Naive thymus-derived CD8-positive, alpha-beta T cell (primary cell): ENCODE measurements around the gene CTSZ. TPM values are rescaled to one million over a fixed set of nuclear protein-coding genes. Genes with fewer than 3 reads are reported as not detected.
"Not testable (repeated sequence)": the region's sequence is repeated elsewhere in the genome, so short reads cannot be mapped to it uniquely, and the experiment has no call there.

Experiments
- ATAC-seq, 2 donors: fragments of 150-1000 bp; cut with Tn5 transposase in 1 of 2; sonication (Bioruptor Pico), chemical (Tn5 transposase) in 1 of 2; 1 replicate in 1 of 2; 2 replicates in 1 of 2; pipeline ENCODE4 v1.10.0; 2021; ENCODE audit warnings: mild to moderate bottlenecking in 2 of 2, moderate library complexity in 2 of 2
- POLR2A ChIA-PET: fragments of 350-600 bp; sonication (Branson Sonifier 250); formaldehyde crosslinking; loops from one replicate; lab custom pipeline; 2021; ENCODE audit warnings: antibody characterized with exemption; lab: Charles Lee
- DNase-seq, 10 donors: peaks; one replicate each; pipeline versions ENCODE4 v3.0.0 to v3.0.0-alpha.2; 2020 to 2022
- H3K27ac Mint-ChIP-seq, 10 donors: one replicate each; pipeline ENCODE4 v1.8.0; 2020 to 2022; ENCODE audit warnings: mild to moderate bottlenecking in 10 of 10, mixed read lengths in 10 of 10, moderate library complexity in 4 of 10, inconsistent platforms in 1 of 10
- H3K27me3 Mint-ChIP-seq, 5 donors: one replicate each; pipeline ENCODE4 v1.8.0; 2021 to 2022; ENCODE audit warnings: mixed read lengths in 5 of 5
- H3K36me3 Mint-ChIP-seq, 3 donors: one replicate each; pipeline ENCODE4 v1.8.0; 2020 to 2022; ENCODE audit warnings: mixed read lengths in 3 of 3, mild to moderate bottlenecking in 2 of 3, inconsistent platforms in 1 of 3
- H3K4me1 Mint-ChIP-seq, 4 donors: one replicate each; pipeline ENCODE4 v1.8.0; 2021 to 2022; ENCODE audit warnings: mixed read lengths in 4 of 4
- H3K4me3 Mint-ChIP-seq, 10 donors: one replicate each; pipeline ENCODE4 v1.8.0; 2020 to 2022; ENCODE audit warnings: mild to moderate bottlenecking in 10 of 10, mixed read lengths in 10 of 10, moderate library complexity in 6 of 10, inconsistent platforms in 1 of 10
- H3K9me3 Mint-ChIP-seq, 9 donors: one replicate each; pipeline ENCODE4 v1.8.0; 2020 to 2022; ENCODE audit warnings: mixed read lengths in 9 of 9, mild to moderate bottlenecking in 3 of 9, inconsistent platforms in 1 of 9, moderate library complexity in 1 of 9
- polyA plus RNA-seq, 3 donors: library from polyadenylated mRNA; unstranded; fragments of 300-500 nt; fragmentation: Illumina TruSeq; gene quantifications; one replicate each; pipeline ENCODE4 v1.2.3, GENCODE V29; 2021
- total RNA-seq, 8 experiments: library from RNA in 2 of 8; stranded (reverse) in 2 of 8; gene quantifications; one replicate each; pipeline ENCODE4 v1.2.3 and lab custom pipeline; 2021 to 2026

Gene CTSZ
- total and polyA plus RNA-seq, 5 experiments from 2014 or later = 0.60 to 19.1 (median 2.9) TPM

DNA sequence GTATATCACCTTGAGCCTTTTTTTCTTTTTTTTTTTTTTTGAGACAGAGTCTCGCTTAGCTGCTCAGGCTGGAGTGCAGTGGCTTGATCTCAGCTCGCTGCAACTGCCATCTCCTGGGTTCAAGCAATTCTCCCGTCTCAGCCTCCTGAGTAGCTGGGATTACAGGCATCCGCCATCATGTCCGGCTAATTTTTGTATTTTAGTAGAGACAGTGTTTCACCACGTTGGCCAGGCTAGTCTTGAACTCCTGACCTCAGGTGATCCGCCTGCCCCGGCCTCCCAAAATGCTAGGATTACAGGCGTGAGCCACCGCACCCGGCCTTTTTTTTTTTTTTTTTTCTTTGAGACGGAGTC is 24.0 kb downstream of the CTSZ start:
- peaks cover 25 to 49% (median 34%) of the 10 kb centered on the region in 4 donors for H3K4me1 Mint-ChIP-seq
- H3K9me3 Mint-ChIP-seq = not testable (repeated sequence)
- POLR2A ChIA-PET = interaction anchor here (0.7 to 2.8 kb wide), 8 partner anchors 32 to 434 kb away, joined by 3 to 40 read pairs (median 4); partner anchors contain the start of gene ATP5F1E

DNA sequence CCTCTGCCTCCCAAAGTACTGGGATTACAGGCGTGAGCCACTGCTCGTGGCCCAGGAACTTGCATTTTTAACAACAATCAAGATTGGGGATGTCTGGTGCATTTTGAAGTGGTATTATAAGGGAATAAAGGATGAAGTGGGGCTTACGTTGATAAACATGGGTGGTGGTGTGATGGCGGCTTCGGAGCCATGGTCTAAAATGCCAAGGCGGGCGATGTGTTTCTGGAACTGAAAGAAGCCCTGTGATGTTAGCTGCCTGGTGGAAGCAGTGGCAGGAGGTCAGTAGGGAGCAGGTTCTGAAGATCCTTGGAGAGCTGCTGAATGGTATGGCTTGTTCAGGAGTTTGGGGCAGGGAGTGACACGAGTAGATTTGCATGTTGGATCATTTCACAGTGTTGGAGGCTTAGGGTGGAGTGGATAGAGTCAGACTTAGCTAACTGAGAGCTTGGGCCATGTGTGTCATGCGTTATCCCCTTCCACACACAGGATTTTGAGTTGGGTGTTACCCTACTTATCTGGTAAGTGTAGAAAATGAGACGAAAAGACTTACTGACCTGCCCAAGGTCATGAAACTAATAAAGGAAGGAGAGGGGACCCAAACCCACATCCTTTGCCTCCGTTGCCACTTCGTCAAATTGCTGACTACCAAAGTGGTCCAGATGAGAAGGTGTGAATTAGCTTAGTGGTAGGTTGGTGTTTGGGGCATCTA is 24.5 kb downstream of the CTSZ start:
- POLR2A ChIA-PET = interaction anchor here (0.6 to 2.8 kb wide), 13 partner anchors 10 to 332 kb away, joined by 3 to 40 read pairs (median 6); partner anchors contain the start of genes ATP5F1E and PRELID3B
- Mint-ChIP-seq H3K27ac (peak overlapping the region; percentile 67 to 94 (median 90)), H3K27me3 (peaks cover 0 to 1% (median 0%) of the 10 kb centered on the region in 5 donors), H3K36me3 (peaks cover 0 to 20% (median 6%) of the 10 kb centered on the region in 3 donors), H3K4me1 (peaks cover 22 to 47% (median 34%) of the 10 kb centered on the region in 4 donors), H3K4me3 (peak overlapping the region; percentile 54 to 95 (median 90)), H3K9me3 (peaks cover 0 to 5% (median 0%) of the 10 kb centered on the region in 9 donors)
- DNase-seq (peak in 2 of 10 donors; percentile 6 to 46), ATAC-seq (no peak)

More for the DNA sequence above, 24.0 kb downstream of the CTSZ start:
- DNase-seq, H3K27me3 Mint-ChIP-seq, ATAC-seq: not testable (repeated sequence)
- H3K4me3 Mint-ChIP-seq = peak overlapping the region in 7 of 10 donors; percentile 10 to 95 (median 86)
- peak overlapping the region in 6 of 10 donors; percentile 67 to 94 (median 90) for H3K27ac Mint-ChIP-seq
- peaks cover 0 to 25% (median 10%) of the 10 kb centered on the region in 3 donors for H3K36me3 Mint-ChIP-seq

DNA sequence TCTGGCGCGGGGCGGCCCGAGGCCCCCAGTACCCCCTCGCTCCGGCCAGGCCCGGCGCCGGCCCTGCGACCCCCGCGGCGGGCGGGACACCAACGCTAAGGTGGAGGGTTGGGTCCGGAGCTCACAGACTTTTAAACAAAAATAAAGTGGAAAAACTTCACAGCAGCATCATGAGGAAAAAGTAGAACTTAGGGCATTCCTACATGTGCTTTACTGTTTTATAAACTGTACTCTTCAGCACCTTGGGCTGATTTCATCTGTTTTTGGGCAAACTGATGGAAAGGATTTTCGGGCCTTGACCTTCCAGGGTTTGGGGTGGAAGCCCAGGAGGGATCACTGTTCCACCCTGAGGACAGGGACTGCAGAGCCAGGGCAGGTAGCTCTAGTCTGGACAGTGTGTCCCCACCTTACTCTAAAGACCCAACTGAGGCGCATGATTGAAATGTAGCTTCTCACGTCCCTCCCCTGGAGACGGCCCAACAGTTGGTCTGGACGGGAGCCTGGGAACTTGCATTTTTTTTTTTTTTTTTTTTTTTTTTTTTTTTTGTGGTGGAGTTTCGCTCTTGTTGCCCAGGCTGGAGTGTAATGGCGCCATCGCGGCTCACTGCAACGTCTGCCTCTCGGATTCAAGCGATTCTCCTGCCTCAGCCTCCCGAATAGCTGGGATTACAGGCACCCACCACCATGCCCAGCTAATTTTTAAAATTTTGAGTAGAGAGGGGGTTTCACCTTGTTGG is 25.3 kb downstream of the CTSZ start:
- Mint-ChIP-seq H3K36me3 (peaks cover 0 to 12% (median 4%) of the 10 kb centered on the region in 3 donors), H3K4me3 (peak overlapping the region; percentile 54 to 95 (median 92)), H3K9me3 (peaks cover 0 to 6% (median 2%) of the 10 kb centered on the region in 9 donors), H3K4me1 (peaks cover 22 to 47% (median 34%) of the 10 kb centered on the region in 4 donors), H3K27me3 (peaks cover 0 to 1% (median 0%) of the 10 kb centered on the region in 5 donors), H3K27ac (peak overlapping the region; percentile 53 to 95 (median 92))
- POLR2A ChIA-PET = interaction anchor here (0.5 to 2.5 kb wide), 14 partner anchors 11 to 332 kb away, joined by 3 to 40 read pairs (median 6); partner anchors contain the start of genes ATP5F1E and PRELID3B
- ATAC-seq (no peak), DNase-seq (peak in 3 of 10 donors; percentile 20 to 35 (median 23))

DNA sequence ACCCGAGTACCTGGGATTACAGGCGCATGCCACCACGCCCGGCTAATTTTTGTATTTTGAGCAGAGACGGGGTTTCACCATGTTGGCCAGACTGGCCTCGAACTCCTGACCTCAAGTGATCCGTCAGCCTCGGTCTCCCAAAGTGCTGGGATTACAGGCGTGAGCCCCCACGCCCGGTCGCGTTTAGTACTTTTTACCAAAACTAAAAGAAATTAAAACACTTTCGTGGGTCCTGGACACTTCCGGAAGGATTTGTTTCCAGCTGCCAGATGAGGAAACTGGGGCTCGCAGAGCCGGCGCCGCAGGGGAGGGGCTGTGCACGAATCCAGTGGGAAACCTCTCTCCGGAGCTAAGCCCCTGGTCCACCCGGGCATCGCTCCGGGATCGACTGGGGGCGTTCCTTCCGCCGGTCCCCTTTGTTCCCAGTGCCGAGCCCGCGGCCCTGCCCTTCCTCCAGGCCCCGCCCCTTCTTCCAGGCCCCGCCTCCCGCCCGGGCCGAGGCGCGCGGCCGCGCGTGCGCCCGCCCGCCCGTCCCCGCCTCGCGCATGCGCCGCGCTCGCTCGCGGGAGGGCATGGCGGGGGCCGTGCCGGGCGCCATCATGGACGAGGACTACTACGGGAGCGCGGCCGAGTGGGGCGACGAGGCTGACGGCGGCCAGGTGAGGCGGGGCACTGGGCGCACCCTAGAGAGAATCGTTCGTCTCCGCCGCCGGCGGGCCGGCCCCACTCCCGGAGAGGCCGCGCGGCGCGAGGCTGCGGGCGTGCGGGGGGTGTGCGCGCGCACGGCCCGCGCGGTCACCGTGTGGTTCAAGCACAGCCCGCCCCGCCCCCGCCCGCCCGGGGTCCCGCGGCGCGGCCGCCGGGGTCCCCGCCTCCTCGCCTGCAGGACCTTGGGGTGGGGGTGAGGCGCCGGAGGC is 26.1 kb downstream of the CTSZ start, which contains the start of gene NELFCD:
TSS of gene NELFCD (plus strand) at position 546 of the 917 bp plus-strand sequence. CDS start at position 600, 54 bp downstream.
- POLR2A ChIA-PET = interaction anchor here (0.7 to 2.5 kb wide), 10 partner anchors 17 to 241 kb away, joined by 3 to 40 read pairs (median 6); partner anchors contain the start of genes ATP5F1E and PRELID3B
- H3K4me3 Mint-ChIP-seq = peak within 1 kb of the TSS; percentile 54 to 95 (median 92)
- H3K36me3 Mint-ChIP-seq = peaks cover 0 to 4% (median 3%) of the 10 kb centered on the region in 3 donors
- peak; percentile 76 to 97 (median 88) for DNase-seq
- peak within 1 kb of the TSS; percentile 53 to 95 (median 91) for H3K27ac Mint-ChIP-seq
- H3K4me1 Mint-ChIP-seq = peaks cover 22 to 46% (median 34%) of the 10 kb centered on the region in 4 donors
- peaks cover 0 to 1% (median 0%) of the 10 kb centered on the region in 5 donors for H3K27me3 Mint-ChIP-seq
- peak; percentile 94 for ATAC-seq
- peaks cover 0 to 14% (median 9%) of the 10 kb centered on the region in 9 donors for H3K9me3 Mint-ChIP-seq

DNA sequence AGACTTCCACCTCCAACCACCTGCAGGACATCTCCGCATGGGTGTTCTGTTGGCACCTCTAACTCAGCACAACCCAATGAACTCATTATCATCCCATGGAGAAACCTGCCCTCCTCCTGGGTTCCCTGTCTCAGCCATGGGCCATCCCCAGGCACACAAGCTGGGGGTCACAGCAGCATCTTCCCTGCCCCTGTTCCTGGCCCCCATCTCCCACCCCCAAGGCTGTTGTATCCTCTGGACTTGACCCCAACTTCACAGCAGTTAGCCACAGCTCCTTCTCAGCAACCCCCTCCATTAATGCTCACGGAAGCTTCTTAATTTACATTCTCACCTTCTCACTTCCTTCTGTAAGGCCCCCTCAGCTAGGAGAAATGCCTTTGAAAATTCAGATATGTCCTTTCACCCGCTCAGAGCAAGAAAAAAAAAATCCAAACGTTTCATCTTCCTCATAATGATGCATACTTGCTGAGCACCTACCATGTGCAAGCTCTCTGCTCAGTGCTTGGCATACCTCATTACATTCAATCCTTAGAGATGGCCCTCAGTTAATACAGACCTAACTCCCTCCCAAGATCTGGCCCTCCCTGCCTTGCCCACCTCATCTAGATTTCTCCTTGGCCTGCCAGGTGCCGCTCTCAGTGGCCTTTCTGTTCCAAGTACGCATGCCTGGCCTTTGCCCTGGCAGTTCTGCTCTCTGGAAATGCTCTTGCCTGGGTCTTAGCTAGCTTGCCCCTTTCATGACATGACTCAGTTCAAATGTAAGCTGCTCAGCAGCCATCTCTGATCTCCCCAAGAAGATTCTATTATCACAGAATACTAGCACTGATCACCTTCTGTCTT is 28.5 kb downstream of the CTSZ start:
- ATAC-seq = no peak
- POLR2A ChIA-PET = interaction anchor here (0.5 to 0.8 kb wide), 3 partner anchors 54 to 139 kb away, joined by 3 to 4 read pairs (median 4); partner anchors contain the start of gene ATP5F1E
- H3K9me3 Mint-ChIP-seq = peaks cover 0 to 35% (median 16%) of the 10 kb centered on the region in 9 donors
- peak overlapping the region in 5 of 10 donors; percentile 3 to 79 (median 38) for H3K4me3 Mint-ChIP-seq
- H3K27ac Mint-ChIP-seq = peak overlapping the region in 3 of 10 donors; percentile 33 to 89 (median 54)
- peaks cover 0 to 14% (median 11%) of the 10 kb centered on the region in 3 donors for H3K36me3 Mint-ChIP-seq
- peaks cover 10 to 30% (median 15%) of the 10 kb centered on the region in 4 donors for H3K4me1 Mint-ChIP-seq
- no peak for DNase-seq
- peaks cover 0 to 1% (median 0%) of the 10 kb centered on the region in 5 donors for H3K27me3 Mint-ChIP-seq

DNA sequence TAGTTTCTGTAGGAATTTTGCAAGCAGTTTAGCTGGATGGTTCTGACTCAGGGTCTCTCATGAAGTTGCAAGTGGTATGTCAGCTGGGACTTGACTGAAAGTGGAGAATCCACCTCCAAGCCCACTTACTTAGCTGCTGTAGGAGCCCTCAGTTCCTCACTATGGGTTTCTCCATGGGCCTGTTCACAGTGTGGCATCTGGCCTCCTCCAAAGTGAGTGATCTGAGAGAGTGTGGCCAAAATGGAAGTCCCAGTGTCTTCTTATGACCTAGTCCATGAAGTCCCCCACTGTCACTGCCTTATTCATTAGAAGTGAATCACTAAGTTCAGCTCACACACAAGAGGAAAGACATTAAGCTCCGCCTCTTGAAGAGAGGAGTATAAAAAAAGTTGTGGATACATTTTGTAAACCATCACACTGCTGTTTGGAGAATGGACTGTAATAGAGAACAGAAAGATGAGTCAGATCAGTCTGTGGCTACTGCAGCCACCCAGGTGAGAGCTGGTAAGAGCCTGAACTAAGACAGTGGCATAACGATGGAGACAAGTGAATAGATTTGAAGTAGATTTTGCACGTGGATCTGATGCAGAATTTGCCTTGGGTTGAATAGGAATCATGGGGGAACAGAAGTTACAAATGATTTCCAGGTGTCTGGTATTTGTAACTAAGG is 30.9 kb downstream of the CTSZ start:
- Mint-ChIP-seq H3K27me3 (no peaks in the 10 kb centered on the region), H3K36me3 (peaks cover 0 to 14% (median 13%) of the 10 kb centered on the region in 3 donors), H3K4me1 (peaks cover 0 to 14% (median 2%) of the 10 kb centered on the region in 4 donors), H3K9me3 (peaks cover 0 to 35% (median 16%) of the 10 kb centered on the region in 9 donors), H3K27ac (no peak overlapping the region), H3K4me3 (no peak overlapping the region)
- ATAC-seq = no peak
- POLR2A ChIA-PET = no interaction called here
- no peak for DNase-seq

DNA sequence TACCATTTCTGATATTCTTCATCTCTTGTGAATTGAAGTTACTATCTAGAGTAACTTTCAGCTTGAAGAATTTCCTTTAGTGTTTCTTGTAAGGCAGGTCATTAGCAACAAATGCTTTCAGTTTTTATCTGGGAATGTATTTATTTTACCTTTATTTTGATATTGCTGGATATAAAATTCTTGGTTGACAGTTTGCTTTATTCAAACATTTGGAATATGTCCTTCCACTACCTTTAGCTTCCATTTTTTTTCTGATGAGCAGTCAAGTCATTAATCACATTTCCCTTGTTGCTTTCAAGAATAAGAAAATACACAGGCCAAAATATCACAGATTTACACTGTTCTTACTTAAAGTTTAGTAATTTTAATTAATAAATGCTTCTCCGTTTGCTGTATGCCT is 31.7 kb downstream of the CTSZ start:
- no peak for ATAC-seq
- POLR2A ChIA-PET = no interaction called here
- peaks cover 0 to 14% (median 13%) of the 10 kb centered on the region in 3 donors for H3K36me3 Mint-ChIP-seq
- DNase-seq = no peak
- no peaks in the 10 kb centered on the region for H3K27me3 Mint-ChIP-seq
- peaks cover 0 to 35% (median 16%) of the 10 kb centered on the region in 9 donors for H3K9me3 Mint-ChIP-seq
- H3K27ac Mint-ChIP-seq = no peak overlapping the region
- H3K4me3 Mint-ChIP-seq = no peak overlapping the region
- H3K4me1 Mint-ChIP-seq = peaks cover 0 to 16% (median 2%) of the 10 kb centered on the region in 4 donors

DNA sequence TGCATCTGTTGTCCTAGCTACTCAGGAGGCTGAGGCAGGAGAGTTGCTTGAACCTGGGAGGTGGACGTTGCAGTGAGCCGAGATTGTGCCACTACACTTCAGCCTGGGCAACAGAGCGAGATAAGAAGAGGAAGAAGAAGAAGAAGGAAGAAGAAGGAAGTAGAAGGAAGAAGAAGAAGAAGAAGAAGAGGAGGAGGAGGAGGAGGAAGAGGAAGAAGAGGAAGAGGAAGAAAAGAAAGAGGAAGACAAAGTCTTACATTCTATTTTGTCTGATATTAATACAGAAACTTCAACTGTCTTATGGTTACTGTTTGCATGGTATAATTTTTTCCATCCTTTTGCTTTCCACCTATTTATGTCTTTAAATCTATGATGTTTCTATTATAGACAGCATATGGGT is 33.2 kb downstream of the CTSZ start:
- POLR2A ChIA-PET = interaction anchor here (0.5 kb wide), 1 partner anchor 121 kb away, joined by 5 read pairs; no protein-coding TSS in a partner anchor
- Mint-ChIP-seq H3K27ac (peak overlapping the region in 1 of 10 donors; percentile 37), H3K36me3 (peaks cover 0 to 14% (median 13%) of the 10 kb centered on the region in 3 donors)

DNA sequence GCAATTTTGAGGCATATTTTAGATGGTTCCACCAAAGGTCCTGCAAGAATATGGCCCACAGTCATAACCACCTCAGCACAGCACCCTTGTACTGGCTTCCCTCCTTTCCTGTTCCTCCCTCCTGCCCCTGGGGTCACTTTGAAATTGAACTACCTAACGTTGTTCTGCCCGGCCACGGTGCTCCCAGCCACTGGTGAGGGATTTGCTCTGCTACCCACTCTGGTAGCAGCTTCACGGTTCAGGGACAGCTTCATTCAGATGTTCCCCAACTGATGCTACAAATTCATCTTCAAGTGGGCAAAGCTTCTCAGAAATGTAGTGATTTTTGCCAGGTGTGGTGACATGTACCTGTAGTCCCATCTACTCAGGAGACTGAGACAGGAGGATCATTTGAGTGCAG is 33.9 kb downstream of the CTSZ start:
- Mint-ChIP-seq H3K27me3 (no peaks in the 10 kb centered on the region), H3K9me3 (peaks cover 0 to 35% (median 16%) of the 10 kb centered on the region in 9 donors), H3K4me1 (peaks cover 0 to 16% (median 0%) of the 10 kb centered on the region in 4 donors), H3K27ac (no peak overlapping the region), H3K4me3 (no peak overlapping the region), H3K36me3 (peaks cover 0 to 14% (median 13%) of the 10 kb centered on the region in 3 donors)
- ATAC-seq (no peak), DNase-seq (no peak)
- POLR2A ChIA-PET = interaction anchor here (0.5 kb wide), 1 partner anchor 122 kb away, joined by 5 read pairs; no protein-coding TSS in a partner anchor

More for the DNA sequence above, 33.2 kb downstream of the CTSZ start:
- peaks cover 0 to 19% (median 0%) of the 10 kb centered on the region in 4 donors for H3K4me1 Mint-ChIP-seq
- H3K9me3 Mint-ChIP-seq = peaks cover 0 to 35% (median 16%) of the 10 kb centered on the region in 9 donors
- ATAC-seq (no peak), DNase-seq (no peak)
- no peaks in the 10 kb centered on the region for H3K27me3 Mint-ChIP-seq
- peak overlapping the region in 1 of 10 donors; percentile 16 for H3K4me3 Mint-ChIP-seq

DNA sequence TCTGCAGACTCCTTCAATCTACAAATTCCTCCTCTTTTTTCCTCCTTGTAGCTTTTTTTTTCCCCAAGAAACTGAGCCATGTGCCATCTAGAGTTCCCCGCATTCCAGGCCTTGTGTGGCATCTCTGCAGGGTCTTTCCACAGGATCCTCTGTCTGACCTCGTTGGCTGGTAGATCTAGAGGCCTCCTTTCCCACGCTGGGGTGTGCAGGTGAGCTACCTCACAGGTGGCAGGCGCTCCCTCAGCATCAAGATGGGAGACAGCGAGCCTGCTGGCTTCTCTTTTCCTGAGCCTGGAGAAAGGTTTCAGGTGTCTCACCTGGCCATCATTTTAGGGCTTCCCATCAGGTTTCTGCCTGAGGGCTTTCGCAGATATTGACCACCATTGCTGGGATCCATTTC is 35.6 kb downstream of the CTSZ start:
- Mint-ChIP-seq H3K27ac (peak overlapping the region in 1 of 10 donors; percentile 26), H3K36me3 (peaks cover 0 to 14% (median 13%) of the 10 kb centered on the region in 3 donors), H3K27me3 (no peaks in the 10 kb centered on the region), H3K4me1 (peaks cover 0 to 16% (median 0%) of the 10 kb centered on the region in 4 donors), H3K9me3 (peaks cover 0 to 26% (median 11%) of the 10 kb centered on the region in 9 donors), H3K4me3 (no peak overlapping the region)
- POLR2A ChIA-PET = no interaction called here
- DNase-seq (no peak), ATAC-seq (no peak)
